Measurements from ENCODE around the gene DPH2.

The DPH2 gene

GRCh38 chr1:43983253-43983899, 13.6 kb downstream of the DPH2 start:
- DNase-seq, result no peak
- no peak overlapping the region for H3K9ac ChIP-seq (ENCODE audit: low read length)
- WGBS (ENCODE audit: extremely low coverage, insufficient coverage, insufficient read length), result no CpG with 5 or more reads among the region's 12 CpGs
- no peak overlapping the region for H3K4ac ChIP-seq (ENCODE audit: low read depth, low read length)
- no peak overlapping the region for H3K14ac ChIP-seq (ENCODE audit: low read length)
- no peaks in the 10 kb centered on the region for H3K27me3 ChIP-seq (ENCODE audit: insufficient read depth, low read length)
- peaks cover 3% of the 10 kb centered on the region for H3K9me3 ChIP-seq (ENCODE audit: insufficient read depth, low read depth, low read length)
- H4K8ac ChIP-seq (ENCODE audit: low read depth, low read length), result no peak overlapping the region
- no peak overlapping the region for H3K18ac ChIP-seq (ENCODE audit: low read length)
- H3K36me3 ChIP-seq (ENCODE audit: control insufficient read depth in 1 of 2, insufficient read depth in 2 of 2, low read length in 2 of 2), result peaks cover 38 to 40% of the 10 kb centered on the region in 2 experiments
- no peak overlapping the region for H2BK12ac ChIP-seq (ENCODE audit: low read length)
- H3K23ac ChIP-seq (ENCODE audit: low read length), result no peak overlapping the region
- no peak overlapping the region for H2AFZ ChIP-seq (ENCODE audit: insufficient read depth, low read length, poor library complexity)
- H3K79me1 ChIP-seq (ENCODE audit: low read length), result peaks cover 8% of the 10 kb centered on the region
- peaks cover 9% of the 10 kb centered on the region for H3K79me2 ChIP-seq (ENCODE audit: control insufficient read depth, insufficient read depth, low read length, poor library complexity)
- peaks cover 7 to 10% of the 10 kb centered on the region in 2 experiments for H3K4me1 ChIP-seq (ENCODE audit: control insufficient read depth in 1 of 2, insufficient read depth in 2 of 2, low read length in 2 of 2)
- H2AK5ac ChIP-seq (ENCODE audit: low read length), result no peak overlapping the region
- H2BK120ac ChIP-seq (ENCODE audit: insufficient read depth, low read length, poor library complexity), result no peak overlapping the region
- no peak overlapping the region for H3K4me2 ChIP-seq (ENCODE audit: low read length)
- H3K27ac ChIP-seq (ENCODE audit: low read depth, low read length), result no peak overlapping the region
- no peak overlapping the region for H4K12ac ChIP-seq (ENCODE audit: low read depth, low read length)
- no peak overlapping the region for H3K4me3 ChIP-seq (ENCODE audit: low read depth, low read length)
- no peak overlapping the region for H2BK5ac ChIP-seq (ENCODE audit: low read depth, low read length, poor library complexity)
- no peak overlapping the region for H4K91ac ChIP-seq (ENCODE audit: low read depth, low read length)

GRCh38 chr1:43984855-43985254, 15.0 kb downstream of the DPH2 start:
- peaks cover 3% of the 10 kb centered on the region for H3K79me1 ChIP-seq (ENCODE audit: low read length)
- no peak overlapping the region for H3K18ac ChIP-seq (ENCODE audit: low read length)
- H3K36me3 ChIP-seq (ENCODE audit: control insufficient read depth in 1 of 2, insufficient read depth in 2 of 2, low read length in 2 of 2), result peaks cover 38 to 40% of the 10 kb centered on the region in 2 experiments
- no peak overlapping the region for H3K27ac ChIP-seq (ENCODE audit: low read depth, low read length)
- no peak overlapping the region for H2AK5ac ChIP-seq (ENCODE audit: low read length)
- peaks cover 3% of the 10 kb centered on the region for H3K79me2 ChIP-seq (ENCODE audit: control insufficient read depth, insufficient read depth, low read length, poor library complexity)
- no peak overlapping the region for H4K8ac ChIP-seq (ENCODE audit: low read depth, low read length)
- H3K9ac ChIP-seq (ENCODE audit: low read length), result no peak overlapping the region
- no peak overlapping the region for H3K4ac ChIP-seq (ENCODE audit: low read depth, low read length)
- no peak for DNase-seq
- H2BK120ac ChIP-seq (ENCODE audit: insufficient read depth, low read length, poor library complexity), result no peak overlapping the region
- no peak overlapping the region for H3K23ac ChIP-seq (ENCODE audit: low read length)
- H2AFZ ChIP-seq (ENCODE audit: insufficient read depth, low read length, poor library complexity), result no peak overlapping the region
- H2BK5ac ChIP-seq (ENCODE audit: low read depth, low read length, poor library complexity), result no peak overlapping the region
- H3K4me1 ChIP-seq (ENCODE audit: control insufficient read depth in 1 of 2, insufficient read depth in 2 of 2, low read length in 2 of 2), result peaks cover 5 to 8% of the 10 kb centered on the region in 2 experiments
- no peak overlapping the region for H4K91ac ChIP-seq (ENCODE audit: low read depth, low read length)
- no peak overlapping the region for H3K14ac ChIP-seq (ENCODE audit: low read length)
- peaks cover 3% of the 10 kb centered on the region for H3K9me3 ChIP-seq (ENCODE audit: insufficient read depth, low read depth, low read length)
- no CpG with 5 or more reads among the region's 16 CpGs for whole genome bisulfite sequencing (ENCODE audit: extremely low coverage, insufficient coverage, insufficient read length)
- no peaks in the 10 kb centered on the region for H3K27me3 ChIP-seq (ENCODE audit: insufficient read depth, low read length)
- H3K4me2 ChIP-seq (ENCODE audit: low read length), result no peak overlapping the region
- no peak overlapping the region for H4K12ac ChIP-seq (ENCODE audit: low read depth, low read length)
- H3K4me3 ChIP-seq (ENCODE audit: low read depth, low read length), result no peak overlapping the region
- no peak overlapping the region for H2BK12ac ChIP-seq (ENCODE audit: low read length)

GRCh38 chr1:43985984-43986595, 16.3 kb downstream of the DPH2 start:
- H3K9ac ChIP-seq (ENCODE audit: low read length), result no peak overlapping the region
- no peak overlapping the region for H3K4ac ChIP-seq (ENCODE audit: low read depth, low read length)
- H3K18ac ChIP-seq (ENCODE audit: low read length), result no peak overlapping the region
- peaks cover 5% of the 10 kb centered on the region in 2 experiments for H3K4me1 ChIP-seq (ENCODE audit: control insufficient read depth in 1 of 2, insufficient read depth in 2 of 2, low read length in 2 of 2)
- H2BK12ac ChIP-seq (ENCODE audit: low read length), result no peak overlapping the region
- H3K79me1 ChIP-seq (ENCODE audit: low read length), result peaks cover 2% of the 10 kb centered on the region
- no peak overlapping the region for H2BK5ac ChIP-seq (ENCODE audit: low read depth, low read length, poor library complexity)
- H3K79me2 ChIP-seq (ENCODE audit: control insufficient read depth, insufficient read depth, low read length, poor library complexity), result no peaks in the 10 kb centered on the region
- no peak overlapping the region for H4K12ac ChIP-seq (ENCODE audit: low read depth, low read length)
- no peak overlapping the region for H2AFZ ChIP-seq (ENCODE audit: insufficient read depth, low read length, poor library complexity)
- H4K91ac ChIP-seq (ENCODE audit: low read depth, low read length), result no peak overlapping the region
- DNase-seq, result peak; percentile 67 to 93
- no peak overlapping the region for H2BK120ac ChIP-seq (ENCODE audit: insufficient read depth, low read length, poor library complexity)
- H3K9me3 ChIP-seq (ENCODE audit: insufficient read depth, low read depth, low read length), result peaks cover 3% of the 10 kb centered on the region
- H3K27ac ChIP-seq (ENCODE audit: low read depth, low read length), result no peak overlapping the region
- no peak overlapping the region for H4K8ac ChIP-seq (ENCODE audit: low read depth, low read length)
- H2AK5ac ChIP-seq (ENCODE audit: low read length), result no peak overlapping the region
- no peak overlapping the region for H3K23ac ChIP-seq (ENCODE audit: low read length)
- no CpG with 5 or more reads among the region's 4 CpGs for WGBS (ENCODE audit: extremely low coverage, insufficient coverage, insufficient read length)
- H3K4me3 ChIP-seq (ENCODE audit: low read depth, low read length), result no peak overlapping the region
- no peak overlapping the region for H3K4me2 ChIP-seq (ENCODE audit: low read length)
- H3K27me3 ChIP-seq (ENCODE audit: insufficient read depth, low read length), result no peaks in the 10 kb centered on the region
- H3K36me3 ChIP-seq (ENCODE audit: control insufficient read depth in 1 of 2, insufficient read depth in 2 of 2, low read length in 2 of 2), result peaks cover 37% of the 10 kb centered on the region in 2 experiments
- H3K14ac ChIP-seq (ENCODE audit: low read length), result no peak overlapping the region

DNA sequence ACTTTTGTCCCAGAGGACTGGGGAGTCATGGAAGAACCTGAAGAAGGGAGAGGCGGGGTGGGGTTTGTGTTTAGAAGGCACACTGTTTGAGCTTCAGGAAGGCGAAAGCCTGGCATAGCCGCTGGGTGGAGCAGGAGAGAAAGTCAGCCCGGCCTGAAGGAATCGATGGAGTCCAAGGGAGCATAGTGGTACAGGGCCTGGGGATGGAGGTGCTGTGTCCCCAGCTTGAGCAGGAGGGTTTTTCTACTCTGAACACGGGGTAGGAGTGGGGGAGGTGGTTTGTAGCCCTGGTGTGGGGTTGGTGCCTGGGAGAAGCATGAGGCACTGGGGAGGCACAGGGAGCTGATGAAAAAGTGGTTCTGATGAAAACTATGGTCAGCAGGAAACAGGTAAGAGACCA, 16.9 kb downstream of the DPH2 start:
- H4K8ac ChIP-seq (ENCODE audit: low read depth, low read length), result no peak overlapping the region
- no peak overlapping the region for H3K23ac ChIP-seq (ENCODE audit: low read length)
- no peak overlapping the region for H4K12ac ChIP-seq (ENCODE audit: low read depth, low read length)
- peaks cover 3% of the 10 kb centered on the region for H3K9me3 ChIP-seq (ENCODE audit: insufficient read depth, low read depth, low read length)
- H3K79me2 ChIP-seq (ENCODE audit: control insufficient read depth, insufficient read depth, low read length, poor library complexity), result peaks cover under 1% of the 10 kb centered on the region
- H2BK12ac ChIP-seq (ENCODE audit: low read length), result no peak overlapping the region
- H2BK5ac ChIP-seq (ENCODE audit: low read depth, low read length, poor library complexity), result no peak overlapping the region
- H3K14ac ChIP-seq (ENCODE audit: low read length), result no peak overlapping the region
- H4K91ac ChIP-seq (ENCODE audit: low read depth, low read length), result no peak overlapping the region
- no peak overlapping the region for H3K18ac ChIP-seq (ENCODE audit: low read length)
- no peak overlapping the region for H2AFZ ChIP-seq (ENCODE audit: insufficient read depth, low read length, poor library complexity)
- DNase-seq, result peak in 1 of 2 donors; percentile 61
- H3K4me2 ChIP-seq (ENCODE audit: low read length), result no peak overlapping the region
- no peak overlapping the region for H3K9ac ChIP-seq (ENCODE audit: low read length)
- no peak overlapping the region for H3K4me3 ChIP-seq (ENCODE audit: low read depth, low read length)
- no peak overlapping the region for H3K27ac ChIP-seq (ENCODE audit: low read depth, low read length)
- no peak overlapping the region for H3K4ac ChIP-seq (ENCODE audit: low read depth, low read length)
- H3K79me1 ChIP-seq (ENCODE audit: low read length), result peaks cover 8% of the 10 kb centered on the region
- H3K36me3 ChIP-seq (ENCODE audit: control insufficient read depth in 1 of 2, insufficient read depth in 2 of 2, low read length in 2 of 2), result peaks cover 31% of the 10 kb centered on the region in 2 experiments
- no peak overlapping the region for H2BK120ac ChIP-seq (ENCODE audit: insufficient read depth, low read length, poor library complexity)
- no peak overlapping the region for H2AK5ac ChIP-seq (ENCODE audit: low read length)
- WGBS (ENCODE audit: extremely low coverage, insufficient coverage, insufficient read length), result no CpG with 5 or more reads among the region's 6 CpGs
- H3K27me3 ChIP-seq (ENCODE audit: insufficient read depth, low read length), result no peaks in the 10 kb centered on the region
- peaks cover 5 to 7% of the 10 kb centered on the region in 2 experiments for H3K4me1 ChIP-seq (ENCODE audit: control insufficient read depth in 1 of 2, insufficient read depth in 2 of 2, low read length in 2 of 2)

Measured in trophoblast cell (in vitro differentiated cells and primary cell).